Thoracic aorta (tissue), 2 donors: ENCODE results near the gene CYBC1. TPM values are rescaled to one million over a fixed set of nuclear protein-coding genes. Genes with fewer than 3 reads are reported as not detected.
A peak's percentile ranks its signal among the peaks of the same experiment; 100 is the strongest.

Experiments used
- ATAC-seq: fragments of 150-250 bp; one replicate; pipeline ENCODE4 v1.8.0; 2017; ENCODE audit warnings: low read depth; ENCODE audit not compliant: insufficient number of reproducible peaks, low FRiP score
- DNase-seq: peaks from one replicate; pipeline ENCODE4 v3.0.0-alpha.2; 2020; ENCODE audit warnings: low spot score
- H3K27ac ChIP-seq, 2 donors: fragments of 200-600 bp; sonication (generic); 1 replicate in 1 of 2; 2 replicates in 1 of 2; pipeline ENCODE4 v1.5.1; 2016; ENCODE audit warnings: mild to moderate bottlenecking in 2 of 2, moderate library complexity in 2 of 2
- H3K27me3 ChIP-seq: fragments of 200-600 bp; sonication (generic); replicated peaks from 2 replicates; pipeline ENCODE4 v1.6.0; 2016; ENCODE audit warnings: mild to moderate bottlenecking; ENCODE audit not compliant: insufficient read depth
- H3K36me3 ChIP-seq: fragments of 200-600 bp; sonication (generic); one replicate; pipeline ENCODE4 v1.5.1; 2016
- H3K4me1 ChIP-seq, 2 donors: fragments of 200-600 bp; sonication (generic); 1 replicate in 1 of 2; 2 replicates in 1 of 2; pipeline versions ENCODE4 v1.5.1 to v1.6.0; 2016; ENCODE audit warnings: low read depth in 2 of 2, mild to moderate bottlenecking in 1 of 2; ENCODE audit not compliant: control insufficient read depth in 1 of 2
- H3K4me3 ChIP-seq: fragments of 200-600 bp; sonication (generic); 2 replicates; pipeline ENCODE4 v1.5.1; 2016; ENCODE audit warnings: mild to moderate bottlenecking
- H3K9me3 ChIP-seq: fragments of 200-600 bp; sonication (generic); 2 replicates; pipeline ENCODE4 v1.5.1; 2016
- total RNA-seq, 2 donors: library from RNA; depleted of rRNA; stranded (reverse); fragments of >200 nt; gene quantifications; one replicate each; pipeline versions ENCODE4 v1.1.0 to v1.2.3, GENCODE V29; 2016
- TF ChIP-seq, protein P1 (sequence below): fragments of 200-600 bp; sonication (generic); IDR thresholded peaks from one replicate; pipeline ENCODE4 v1.5.1; 2019; ENCODE audit warnings: antibody characterized with exemption

CYBC1 gene
- total RNA-seq, 2 donors from 2014 or later, result 84.6 to 178 TPM

DNA sequence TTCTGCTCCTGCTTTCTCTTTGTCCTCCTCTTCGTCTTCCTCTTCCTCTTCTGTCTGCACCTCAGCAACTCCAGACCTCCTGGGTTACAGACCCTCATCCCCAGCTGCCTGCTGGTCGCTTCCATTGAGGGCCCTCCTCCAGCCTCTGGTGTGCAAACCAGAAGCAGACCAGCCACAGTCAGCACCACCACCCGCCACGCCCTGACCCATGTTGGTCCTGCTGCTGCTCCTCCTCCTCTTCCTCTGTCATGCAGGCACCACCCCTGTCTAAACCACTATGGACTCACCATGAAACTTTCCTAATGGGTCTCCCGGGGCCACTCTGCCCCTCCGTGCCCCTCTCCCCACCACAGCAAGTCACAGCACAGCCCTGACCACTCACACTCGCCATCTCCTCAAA, 20.7 kb downstream of the CYBC1 start:
- H3K27me3 ChIP-seq, result no peaks in the 10 kb centered on the region
- ATAC-seq, result no peak
- H3K4me3 ChIP-seq, result no peak overlapping the region
- DNase-seq, result no peak
- H3K36me3 ChIP-seq, result no peaks in the 10 kb centered on the region
- H3K4me1 ChIP-seq, result peaks cover 0 to 1% of the 10 kb centered on the region in 2 donors
- no peak overlapping the region for H3K27ac ChIP-seq
- no peaks in the 10 kb centered on the region for H3K9me3 ChIP-seq
- TF ChIP-seq, protein P1, sequence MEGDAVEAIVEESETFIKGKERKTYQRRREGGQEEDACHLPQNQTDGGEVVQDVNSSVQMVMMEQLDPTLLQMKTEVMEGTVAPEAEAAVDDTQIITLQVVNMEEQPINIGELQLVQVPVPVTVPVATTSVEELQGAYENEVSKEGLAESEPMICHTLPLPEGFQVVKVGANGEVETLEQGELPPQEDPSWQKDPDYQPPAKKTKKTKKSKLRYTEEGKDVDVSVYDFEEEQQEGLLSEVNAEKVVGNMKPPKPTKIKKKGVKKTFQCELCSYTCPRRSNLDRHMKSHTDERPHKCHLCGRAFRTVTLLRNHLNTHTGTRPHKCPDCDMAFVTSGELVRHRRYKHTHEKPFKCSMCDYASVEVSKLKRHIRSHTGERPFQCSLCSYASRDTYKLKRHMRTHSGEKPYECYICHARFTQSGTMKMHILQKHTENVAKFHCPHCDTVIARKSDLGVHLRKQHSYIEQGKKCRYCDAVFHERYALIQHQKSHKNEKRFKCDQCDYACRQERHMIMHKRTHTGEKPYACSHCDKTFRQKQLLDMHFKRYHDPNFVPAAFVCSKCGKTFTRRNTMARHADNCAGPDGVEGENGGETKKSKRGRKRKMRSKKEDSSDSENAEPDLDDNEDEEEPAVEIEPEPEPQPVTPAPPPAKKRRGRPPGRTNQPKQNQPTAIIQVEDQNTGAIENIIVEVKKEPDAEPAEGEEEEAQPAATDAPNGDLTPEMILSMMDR, result no peak

DNA sequence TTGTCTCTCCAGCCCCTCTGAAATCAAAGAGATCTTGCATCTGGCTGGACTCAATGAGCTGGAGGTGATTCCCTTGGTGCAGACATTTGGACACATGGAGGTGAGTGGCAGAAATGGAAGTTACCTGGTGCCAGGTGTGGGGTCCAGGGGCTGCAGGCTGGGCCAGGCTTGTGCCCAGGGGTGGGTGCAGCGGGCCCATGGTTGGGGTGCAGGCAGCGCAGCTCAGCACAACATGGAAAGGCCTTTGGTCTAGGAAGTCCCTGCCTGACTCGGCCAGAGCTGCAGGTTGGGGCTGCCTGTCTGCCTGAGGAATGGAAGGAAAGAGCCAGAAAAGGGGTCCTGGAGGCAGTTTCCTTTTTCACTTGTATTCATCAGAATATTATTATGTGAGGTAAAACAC, 22.0 kb downstream of the CYBC1 start:
- H3K9me3 ChIP-seq, result no peaks in the 10 kb centered on the region
- H3K27ac ChIP-seq, result no peak overlapping the region
- DNase-seq, result no peak
- TF ChIP-seq, protein P1, result no peak
- no peaks in the 10 kb centered on the region for H3K36me3 ChIP-seq
- H3K4me3 ChIP-seq, result no peak overlapping the region
- no peak for ATAC-seq
- peaks cover 3 to 13% of the 10 kb centered on the region in 2 donors for H3K4me1 ChIP-seq
- H3K27me3 ChIP-seq, result no peaks in the 10 kb centered on the region

DNA sequence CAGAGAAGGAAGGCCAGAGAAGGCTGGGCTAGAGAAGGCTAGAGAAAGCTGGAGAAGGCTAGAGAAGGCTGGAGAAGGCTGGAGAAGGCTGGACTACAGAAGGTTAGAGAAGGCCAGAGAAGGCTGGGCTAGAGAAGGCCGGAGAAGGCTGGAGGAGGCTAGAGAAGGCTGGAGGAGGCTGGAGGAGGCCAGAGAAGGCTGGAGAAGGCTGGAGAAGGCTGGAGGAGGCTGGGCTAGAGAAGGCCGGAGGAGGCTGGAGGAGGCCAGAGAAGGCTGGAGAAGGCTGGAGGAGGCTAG, 25.7 kb downstream of the CYBC1 start:
- TF ChIP-seq, protein P1, result no peak
- H3K27me3 ChIP-seq, result no peaks in the 10 kb centered on the region
- DNase-seq (no peak), ATAC-seq (no peak)
- H3K36me3 ChIP-seq, result no peaks in the 10 kb centered on the region
- H3K27ac ChIP-seq, result no peak overlapping the region
- H3K9me3 ChIP-seq, result no peaks in the 10 kb centered on the region
- peaks cover 3 to 13% of the 10 kb centered on the region in 2 donors for H3K4me1 ChIP-seq
- H3K4me3 ChIP-seq, result no peak overlapping the region

GRCh38 chr17:82424001-82424862, 26.3 kb downstream of the CYBC1 start:
- Histone ChIP-seq H3K9me3 (no peaks in the 10 kb centered on the region), H3K4me3 (peak overlapping the region; percentile 54), H3K27me3 (no peaks in the 10 kb centered on the region), H3K4me1 (peaks cover 3 to 15% of the 10 kb centered on the region in 2 donors), H3K36me3 (no peaks in the 10 kb centered on the region), H3K27ac (peak overlapping the region in 1 of 2 donors; percentile 6)
- TF ChIP-seq, protein P1, result peak; percentile 66
- ATAC-seq (no peak), DNase-seq (no peak)

- Histone ChIP-seq H3K4me3 (peak overlapping the region; percentile 92), H3K27me3 (no peaks in the 10 kb centered on the region), H3K4me1 (peaks cover 11 to 23% of the 10 kb centered on the region in 2 donors), H3K9me3 (no peaks in the 10 kb centered on the region), H3K36me3 (no peaks in the 10 kb centered on the region), H3K27ac (no peak overlapping the region)
- TF ChIP-seq, protein P1, result no peak
- no peak for ATAC-seq
- DNase-seq, result no peak
Observed at GRCh38 chr17:82419540-82419939, 31.0 kb downstream of the CYBC1 start.
